ENCODE results near the gene MACROD2.

DNA sequence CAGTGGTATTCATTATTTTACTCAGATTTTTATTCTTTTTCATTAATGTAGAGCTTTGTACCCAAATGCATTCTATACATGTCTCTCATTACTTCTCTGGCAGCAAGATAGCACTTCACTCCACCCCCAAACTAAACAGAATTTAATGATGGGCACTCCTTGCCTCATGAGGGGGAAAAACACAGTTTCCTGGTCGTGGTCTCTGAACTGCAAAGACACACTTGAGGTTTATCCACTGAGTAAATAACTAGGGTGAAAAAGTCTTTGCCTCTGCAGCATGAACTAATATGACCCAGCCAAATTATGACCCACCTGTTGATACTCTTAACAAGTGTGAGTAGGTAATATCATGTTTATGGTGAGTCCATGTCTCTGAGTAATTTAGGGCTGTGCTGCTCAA, 1127.3 kb downstream of the MACROD2 start:
- TF ChIP-seq CTCF (IDR thresholded peaks at IDR 0.05; ENCODE audit: insufficient read depth, low read length, poor library complexity, severe bottlenecking), result no peak
- TF ChIP-seq EZH2phosphoT487 (conservative IDR thresholded peaks at IDR 0.05; ENCODE audit: low read length), result no peak
